ENCODE measurements around the gene AKAP7. TPM values are rescaled to one million over a fixed set of nuclear protein-coding genes. Genes with fewer than 3 reads are reported as not detected.

The AKAP7 gene
- total RNA-seq, 1 experiment from 2014 or later = 3.1 TPM

GRCh38 chr6:131270534-131270933 is 135.3 kb downstream of the AKAP7 start (continued):
- no peak for TF ChIP-seq ZBTB33 (IDR thresholded peaks at IDR 0.05; ENCODE audit: extremely low read depth, insufficient replicate concordance, low read length)
- no peak for TF ChIP-seq EGR1 (IDR thresholded peaks at IDR 0.05; ENCODE audit: low read depth)
- no peak for TF ChIP-seq FOSL1 (IDR thresholded peaks at IDR 0.05; ENCODE audit: low read depth)
- no peak for TF ChIP-seq CBX3 (IDR thresholded peaks at IDR 0.05; ENCODE audit: low read depth)
- no peak for TF ChIP-seq EZH2phosphoT487 (IDR thresholded peaks at IDR 0.05; ENCODE audit: borderline replicate concordance)
- TF ChIP-seq JUND (IDR thresholded peaks at IDR 0.05) = no peak
- no peak for TF ChIP-seq ZNF274 (IDR thresholded peaks at IDR 0.05; ENCODE audit: low read depth, low read length)
- TF ChIP-seq EZH2 (IDR thresholded peaks at IDR 0.05) = no peak
- TF ChIP-seq RAD21 (IDR thresholded peaks at IDR 0.05; ENCODE audit: low read depth) = no peak
- no peak for TF ChIP-seq ELF1 (IDR thresholded peaks at IDR 0.05; ENCODE audit: borderline replicate concordance, low read depth)
- no peak for TF ChIP-seq MAX (IDR thresholded peaks at IDR 0.05)

GRCh38 chr6:131275273-131275672 is 140.0 kb downstream of the AKAP7 start:
- Histone ChIP-seq H3K9me2 (ENCODE audit: insufficient read depth) (0 out of 2 replicates have a peak, but pooled peaks cover 3% of the 10 kb centered on the region), H2AFZ (ENCODE audit: low read depth, low read length, poor library complexity, severe bottlenecking) (no peak overlapping the region), H3K4me1 (ENCODE audit: control insufficient read depth in 1 of 2, insufficient read depth in 2 of 2, low read length in 2 of 2) (no peaks in the 10 kb centered on the region), H3K9me3 (ENCODE audit: control insufficient read depth in 1 of 2, insufficient read depth in 1 of 2, low read depth in 1 of 2, low read length in 2 of 2) (no peaks in the 10 kb centered on the region), H3K9ac (ENCODE audit: low read length) (no peak overlapping the region), H3K27ac (ENCODE audit: low read depth, low read length) (no peak overlapping the region), H3K4me2 (ENCODE audit: low read length) (no peak overlapping the region), H3K27me3 (ENCODE audit: insufficient read depth, low read length) (no peaks in the 10 kb centered on the region), H4K20me1 (ENCODE audit: insufficient read depth) (no peaks in the 10 kb centered on the region), H3K36me3 (ENCODE audit: control insufficient read depth in 1 of 2, insufficient read depth in 2 of 2, low read length in 2 of 2) (no peaks in the 10 kb centered on the region), H3K4me3 (replicated peaks in 1 of 2; ENCODE audit: low read depth in 1 of 2, low read length in 2 of 2) (no peak overlapping the region), H3K79me2 (ENCODE audit: insufficient read depth, low read length) (no peaks in the 10 kb centered on the region)
- ChIA-PET POLR2A (no interaction called here), RAD21 (ENCODE audit: low non-redundant PET in 1 of 2, low total read pairs in 2 of 2, uncharacterized antibody in 2 of 2, unreplicated experiment in 2 of 2) (no interaction called here), CTCF (no interaction called here)
- BruUV-seq (replicated peaks) = no TSS peak
- ATAC-seq = no peak
- intact Hi-C loops (cut with micrococcal nuclease) = no loop called here
- TF ChIP-seq FOSL1 (IDR thresholded peaks at IDR 0.05; ENCODE audit: low read depth) (no peak), ZBTB33 (IDR thresholded peaks at IDR 0.05; ENCODE audit: extremely low read depth, insufficient replicate concordance, low read length) (no peak), MAX (IDR thresholded peaks at IDR 0.05) (no peak), SP1 (IDR thresholded peaks at IDR 0.05; ENCODE audit: low read depth) (no peak), ZFX (IDR thresholded peaks at IDR 0.05) (no peak)
- DNase-seq (ENCODE audit: low read depth, low spot score) = no peak
